HG03066 (cell line): ENCODE data around the gene SHANK1.
"Not testable (repeated sequence)": the region's sequence is repeated elsewhere in the genome, so short reads cannot be mapped to it uniquely, and the experiment has no call there.

ENCODE experiments used
- ATAC-seq: cut with Tn5 transposase; IDR thresholded peaks from one replicate; pipeline ENCODE4 v1.9.1; 2021; ENCODE audit warnings: low read depth; ENCODE audit not compliant: unreplicated experiment

The SHANK1 gene

DNA sequence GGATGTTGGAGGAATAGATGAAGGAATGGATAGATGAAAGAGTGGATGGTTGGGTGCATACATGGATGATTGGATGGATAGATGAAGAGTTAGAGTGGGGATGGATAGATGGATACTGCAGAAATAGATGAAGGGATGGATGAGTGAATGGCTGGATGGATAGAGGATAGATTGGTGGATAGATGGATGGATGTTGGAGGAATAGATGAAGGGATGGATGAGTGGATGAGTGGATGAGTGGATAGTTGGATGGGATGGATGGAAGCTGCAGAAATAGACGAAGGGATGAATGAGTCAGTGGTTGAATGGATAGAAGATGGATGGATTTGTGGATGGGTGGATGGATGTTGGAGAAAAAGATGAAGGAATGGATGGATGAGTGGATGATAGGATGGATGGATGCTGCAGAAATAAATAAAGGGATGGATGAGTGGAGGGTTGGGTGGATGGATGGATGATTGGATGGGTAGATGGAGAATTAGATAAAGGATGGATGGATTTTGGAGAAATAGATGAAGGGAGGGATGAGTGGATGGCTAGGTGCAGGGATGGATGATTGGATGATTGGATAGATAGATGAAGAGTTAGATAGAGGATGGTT, 75.2 kb downstream of the SHANK1 start:
- ATAC-seq: no peak

DNA sequence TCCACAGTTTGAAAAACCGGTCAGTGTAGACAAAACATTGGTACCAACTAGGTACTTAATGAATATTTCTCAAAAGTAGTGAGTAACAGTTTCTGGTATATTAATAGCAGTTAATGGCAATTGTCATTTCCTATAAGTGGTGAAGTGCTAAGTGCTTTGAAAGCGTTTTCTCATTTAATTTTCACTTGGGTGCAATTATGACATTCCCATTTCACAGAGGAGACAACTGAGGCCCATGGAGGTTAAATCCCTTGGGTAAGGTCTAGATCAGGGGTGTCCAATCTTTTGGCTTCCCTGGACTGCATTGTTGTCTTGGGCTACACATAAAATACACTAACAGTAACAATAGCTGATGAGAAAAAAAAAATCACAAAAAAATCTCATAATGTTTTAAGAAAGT, 79.2 kb downstream of the SHANK1 start:
- ATAC-seq: no peak

DNA sequence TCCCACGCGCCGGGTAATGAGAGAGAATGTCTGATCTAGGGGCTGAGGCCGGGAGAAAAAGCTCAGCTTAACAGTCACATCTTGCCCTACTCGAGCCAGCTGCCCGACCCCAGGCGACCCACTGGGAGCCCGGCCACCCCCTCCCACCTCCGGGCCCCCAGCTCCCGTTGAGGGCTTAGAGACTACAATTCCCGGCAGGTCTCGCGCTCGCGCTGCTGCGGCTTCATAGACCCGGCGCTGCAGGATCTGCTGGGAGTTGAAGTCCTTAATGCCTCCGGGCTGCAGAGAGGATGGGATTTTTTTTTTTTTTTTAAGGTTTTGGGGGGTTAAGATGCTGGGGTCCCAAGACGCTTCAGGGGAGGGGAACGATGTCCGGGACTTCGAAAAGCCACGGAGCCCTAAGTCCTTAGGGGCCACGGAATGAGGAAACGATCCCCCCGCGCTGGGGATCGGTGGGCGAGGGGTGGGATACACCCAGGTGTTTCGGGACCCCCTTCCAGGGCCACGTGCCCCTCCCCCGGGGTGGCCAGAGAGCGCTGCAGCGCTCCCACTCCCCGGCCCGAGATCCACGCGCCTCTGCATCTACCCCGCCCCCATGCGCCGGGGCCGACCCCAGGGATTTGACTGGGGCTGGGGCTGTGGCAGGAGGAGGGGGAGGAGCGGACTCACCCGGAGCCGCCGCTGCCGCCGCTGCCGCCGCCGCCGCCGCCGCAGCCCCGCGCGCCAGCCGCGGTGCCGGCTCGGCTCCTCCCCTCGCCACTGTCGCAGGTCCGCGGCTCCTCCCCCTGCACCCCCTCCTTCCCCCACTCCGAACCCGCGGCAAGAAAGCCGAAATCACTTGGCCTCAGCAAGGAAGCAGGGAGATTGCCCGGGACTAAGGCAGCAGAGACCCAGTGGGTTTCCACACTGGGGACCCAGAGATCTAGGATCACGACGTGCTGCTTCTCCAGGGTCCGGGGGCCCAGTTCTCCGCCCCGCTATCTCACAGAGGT, 80.2 kb downstream of the SHANK1 start, which contains the start of gene SYT3:
Gene SYT3, minus strand, starts transcription at position 761 of the 992 bp plus-strand sequence. CDS start 2,470 bp downstream, outside the sequence.
- ATAC-seq: no peak

DNA sequence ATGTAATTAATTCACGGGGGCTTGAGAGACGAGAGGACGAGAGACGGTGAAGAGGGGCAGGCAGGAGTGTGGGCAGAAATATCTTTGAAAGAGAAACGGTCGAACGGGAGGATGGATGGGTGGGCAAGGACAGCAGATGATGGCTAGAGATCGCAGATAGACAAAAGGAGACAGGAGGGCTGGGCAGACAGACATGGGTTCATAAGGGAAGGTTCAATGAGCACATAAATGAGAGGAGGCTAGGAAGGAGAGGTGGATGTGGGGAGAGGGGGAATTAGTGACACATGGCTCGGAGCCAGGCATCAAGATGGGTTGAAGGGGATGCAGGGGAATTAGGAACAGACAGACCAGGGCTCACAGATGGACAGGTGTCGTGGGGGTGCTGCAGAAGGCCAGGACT, 81.0 kb downstream of the SHANK1 start:
- ATAC-seq: no peak

DNA sequence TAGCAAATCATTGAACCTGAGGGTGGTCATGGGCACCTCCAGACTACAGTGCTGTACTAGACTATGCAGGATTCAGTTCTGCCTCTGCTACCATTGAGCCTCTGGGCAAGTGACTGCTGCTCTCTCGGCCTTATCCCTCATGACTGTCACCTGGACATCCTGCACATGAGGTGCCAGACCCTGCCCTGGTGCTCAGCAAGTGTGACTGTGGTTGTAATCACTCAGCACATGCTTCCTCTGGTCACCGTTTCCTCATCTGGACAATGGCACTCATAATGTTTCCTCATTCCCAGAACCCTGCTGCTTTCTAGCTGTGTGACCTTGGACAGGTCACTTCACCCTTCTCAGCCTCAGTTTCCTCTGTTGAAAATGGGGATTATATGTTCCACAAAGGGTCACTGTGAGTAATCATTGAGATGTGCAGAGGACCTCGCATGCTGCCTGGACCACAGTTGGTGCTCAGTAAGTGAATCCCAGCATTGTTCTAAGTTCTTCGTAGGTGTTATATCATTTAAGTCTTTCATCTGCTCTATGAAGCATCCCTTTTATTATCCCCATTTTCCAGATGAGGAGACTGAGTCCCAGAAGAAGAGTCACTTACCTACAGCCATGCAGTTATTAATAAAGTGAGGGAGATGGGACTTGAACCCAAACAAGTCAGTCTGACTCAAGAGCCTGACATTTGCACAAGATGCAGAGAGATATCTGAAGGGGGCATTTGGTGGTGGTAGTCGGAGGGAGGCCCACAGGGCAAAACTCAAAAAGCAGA, 83.1 kb downstream of the SHANK1 start:
- no peak for ATAC-seq

DNA sequence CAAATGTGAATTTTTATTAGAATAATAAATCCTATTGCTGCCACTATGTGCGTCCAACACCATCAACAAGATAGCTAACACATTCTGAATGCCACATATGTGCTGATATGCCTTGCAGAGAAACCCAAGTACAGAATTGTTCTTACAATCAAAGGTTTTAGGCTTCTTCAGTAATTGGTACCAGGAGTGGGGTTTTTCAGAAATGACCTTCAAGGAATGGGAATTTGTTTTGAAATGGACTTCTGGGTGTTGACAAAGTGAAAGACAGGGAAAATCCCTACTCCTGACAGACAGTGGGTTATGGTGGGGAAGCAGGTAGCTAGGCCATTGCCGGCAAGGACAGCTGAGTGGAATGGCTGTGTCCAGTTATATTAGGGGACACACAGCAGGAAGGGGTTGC, 85.6 kb downstream of the SHANK1 start:
- no peak for ATAC-seq

DNA sequence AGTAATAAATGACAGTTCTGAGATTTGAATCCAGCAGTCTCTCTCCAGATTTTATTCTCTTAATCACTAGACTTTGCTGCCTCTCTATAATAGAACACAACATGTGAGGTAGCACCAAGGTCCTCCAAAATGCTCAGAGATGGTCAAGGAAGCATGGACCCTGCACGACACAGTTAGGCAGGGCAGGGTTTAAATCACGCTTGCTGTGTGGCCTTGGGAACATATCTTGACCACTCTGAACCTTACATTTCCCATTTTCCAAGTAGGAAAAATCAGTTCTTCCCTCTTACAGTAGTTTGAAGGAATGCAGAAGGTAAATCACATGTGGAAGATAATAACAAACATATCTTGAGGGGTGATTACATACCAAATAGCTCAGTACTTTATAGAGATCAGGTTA, 86.2 kb downstream of the SHANK1 start:
- no peak for ATAC-seq

DNA sequence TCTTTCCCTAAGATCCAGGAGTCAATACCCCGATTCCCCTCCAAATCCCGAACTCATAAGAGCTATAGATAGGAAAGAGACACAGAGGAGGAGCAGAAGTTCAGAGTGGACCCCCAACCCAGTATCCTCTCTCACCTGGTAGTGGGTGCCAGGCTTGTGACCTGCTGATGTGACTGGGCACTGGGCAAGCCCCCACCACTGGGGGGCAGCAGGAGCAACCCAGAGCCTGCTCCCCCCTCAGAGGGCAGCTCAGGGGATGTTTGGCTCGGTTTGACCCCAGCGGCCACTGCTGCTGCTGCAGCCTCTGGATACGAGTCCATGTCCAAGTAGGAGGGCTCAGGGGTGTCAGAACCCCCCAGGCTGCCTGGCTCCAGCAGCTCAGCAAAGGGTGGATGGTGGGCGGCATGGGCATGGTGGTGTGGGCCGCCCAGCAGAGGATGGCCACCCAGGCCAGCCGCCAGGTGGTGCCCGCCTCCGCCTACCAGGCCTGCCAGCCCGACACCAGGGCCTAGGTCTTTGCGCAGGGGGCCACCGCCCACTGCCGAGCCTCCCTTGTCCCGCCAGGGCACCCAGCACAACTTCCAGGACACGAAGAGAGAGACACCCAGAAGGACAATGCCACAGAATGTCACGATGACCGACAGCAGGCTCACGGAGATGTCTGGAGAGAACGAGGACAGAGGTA, 87.3 kb downstream of the SHANK1 start:
- ATAC-seq: no peak

DNA sequence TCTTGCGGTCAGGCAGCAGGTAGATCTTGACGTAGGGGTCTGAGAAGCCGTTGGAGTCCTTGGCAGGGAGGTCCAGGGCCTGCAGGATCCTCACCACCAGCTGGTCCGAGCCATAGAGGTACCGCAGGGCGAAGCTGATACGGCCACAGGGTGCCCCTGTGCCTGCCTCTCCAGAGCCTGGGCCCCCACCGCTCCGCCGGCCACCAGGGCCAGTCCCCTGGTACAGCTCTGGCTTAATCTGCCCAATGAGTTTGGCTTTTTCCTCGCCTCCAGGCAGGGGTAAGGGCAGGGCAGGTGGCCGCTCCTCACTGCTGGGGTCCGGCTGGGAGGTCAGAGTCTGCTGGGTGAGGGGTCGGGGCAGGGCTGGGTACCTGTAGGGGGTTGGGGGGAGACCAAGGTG, 89.8 kb downstream of the SHANK1 start:
- no peak for ATAC-seq

DNA sequence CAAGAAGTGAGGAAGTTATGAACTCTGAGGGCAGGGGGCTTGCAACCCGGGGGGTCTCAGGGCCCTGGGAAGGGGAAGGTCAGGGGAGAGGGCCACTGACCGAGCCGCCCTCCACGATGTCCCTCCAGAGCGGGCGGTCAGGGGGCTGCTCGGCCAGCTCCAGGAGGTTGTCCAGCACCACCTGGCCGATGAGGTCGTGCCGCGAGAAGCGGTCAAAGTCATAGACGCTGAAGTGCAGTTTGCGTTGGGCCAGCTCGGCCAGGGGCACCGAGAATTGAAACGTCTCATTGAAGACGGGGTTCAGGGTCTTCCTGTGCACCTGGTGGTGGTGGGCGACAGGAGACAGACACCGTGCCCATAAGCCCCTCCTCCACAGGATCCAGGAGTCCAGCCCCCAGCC, 90.4 kb downstream of the SHANK1 start:
- ATAC-seq: no peak

DNA sequence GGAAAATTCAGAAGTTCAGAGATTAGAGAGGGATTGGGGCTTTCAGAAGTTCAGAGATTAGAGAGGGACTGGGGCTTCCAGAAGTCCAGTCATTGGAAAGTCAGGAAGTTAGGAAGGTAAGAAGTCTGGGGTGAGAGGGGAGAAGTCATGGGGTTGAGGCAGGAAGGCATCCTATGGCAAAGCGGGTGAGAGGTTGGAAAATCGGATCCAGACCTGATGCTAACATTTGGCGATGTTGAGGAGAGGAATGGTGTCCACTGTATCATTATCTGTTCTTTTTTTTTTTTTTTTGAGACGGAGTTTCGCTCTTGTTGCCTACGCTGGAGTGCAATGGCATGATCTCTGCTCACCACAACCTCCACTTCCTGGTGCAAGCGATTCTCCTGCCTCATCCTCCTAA, 91.1 kb downstream of the SHANK1 start:
- no peak for ATAC-seq

DNA sequence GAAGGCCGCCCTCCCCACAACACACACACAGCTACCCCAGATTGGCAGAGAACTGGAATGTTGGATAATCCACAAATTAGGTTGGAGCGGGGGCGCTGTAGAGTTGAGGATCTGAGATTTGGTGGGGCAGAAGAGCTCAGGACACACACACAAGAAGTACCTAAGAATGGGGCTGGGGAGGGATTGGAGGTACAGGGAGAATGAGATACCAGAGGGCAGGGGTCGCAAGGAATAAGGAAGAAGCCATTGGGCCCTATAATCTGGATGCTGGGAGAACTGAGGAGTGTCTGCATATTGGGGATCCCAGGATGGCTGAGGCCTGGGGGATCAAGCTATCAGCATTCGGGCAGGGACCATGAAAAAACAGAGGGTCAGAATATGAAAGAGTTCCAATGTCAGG, 91.5 kb downstream of the SHANK1 start:
- no peak for ATAC-seq

DNA sequence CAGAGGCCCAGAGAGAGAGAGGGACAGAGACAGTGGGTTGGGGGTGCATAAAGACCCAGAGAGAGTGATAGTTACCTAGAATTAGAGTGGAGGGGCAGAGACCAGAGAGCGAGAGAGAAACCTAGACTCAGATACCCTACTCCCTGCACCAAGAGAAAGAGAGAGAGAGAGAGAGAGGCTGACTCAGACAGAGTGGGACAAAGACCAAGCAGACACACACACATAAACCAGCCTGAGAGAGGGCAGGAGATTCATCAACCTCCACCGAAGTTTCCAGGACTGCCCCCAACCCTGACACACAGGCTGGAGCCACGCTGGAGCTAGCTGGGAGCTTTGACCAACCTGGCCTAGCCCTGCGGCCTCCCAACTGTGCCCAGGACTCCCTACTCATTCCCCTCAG, 92.8 kb downstream of the SHANK1 start:
- ATAC-seq: no peak

DNA sequence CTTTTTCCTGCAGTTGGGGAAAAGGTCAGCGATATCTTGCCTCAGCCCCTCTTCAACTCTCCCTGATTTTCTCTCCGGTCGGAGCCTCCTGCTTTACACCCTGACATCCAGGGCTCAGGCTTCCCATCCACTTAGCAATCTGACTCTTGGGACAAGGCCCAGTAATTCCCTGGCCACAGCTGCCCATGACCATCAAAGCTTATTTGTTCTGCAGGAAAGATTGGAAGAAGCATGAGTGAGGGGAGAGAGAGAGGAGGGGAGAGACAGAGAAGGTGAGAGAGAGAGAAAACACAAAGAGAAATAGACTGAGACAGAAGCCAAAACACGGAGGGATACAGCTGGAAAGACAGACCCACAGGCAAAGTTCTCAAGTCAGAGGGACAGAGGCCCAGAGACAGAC, 93.6 kb downstream of the SHANK1 start:
- ATAC-seq: no peak

DNA sequence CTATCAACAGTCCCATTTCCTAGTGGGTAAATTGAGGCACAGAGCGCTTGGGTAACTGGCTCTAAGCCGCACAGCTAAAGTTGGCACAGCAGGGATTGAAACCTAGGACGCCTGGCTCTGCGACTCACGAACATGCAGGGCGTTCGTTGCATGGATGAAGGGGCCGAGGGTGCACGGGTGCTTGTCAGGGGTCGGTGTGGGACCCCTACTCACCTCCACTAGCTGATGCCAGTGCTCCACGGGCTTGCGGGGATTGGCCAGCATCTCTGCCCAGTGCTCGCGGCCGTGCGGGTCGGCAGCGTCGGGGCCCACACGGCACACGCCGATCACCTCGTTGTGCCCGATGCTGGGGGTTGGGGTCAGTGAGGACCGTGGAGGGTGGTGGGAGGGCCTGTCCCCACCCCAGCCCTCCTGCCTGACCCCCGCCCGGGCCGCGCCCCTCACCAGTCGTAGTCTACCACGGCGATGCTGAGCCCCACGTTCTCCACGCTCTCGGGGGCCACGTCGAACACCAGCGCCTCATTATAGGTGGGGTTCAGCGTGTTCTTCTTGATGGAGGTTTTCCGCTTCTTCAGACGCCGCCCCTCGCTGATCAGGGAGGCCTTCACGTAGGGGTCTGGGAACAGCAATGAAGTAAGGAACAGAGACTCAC, 94.5 kb downstream of the SHANK1 start:
- ATAC-seq: no peak

DNA sequence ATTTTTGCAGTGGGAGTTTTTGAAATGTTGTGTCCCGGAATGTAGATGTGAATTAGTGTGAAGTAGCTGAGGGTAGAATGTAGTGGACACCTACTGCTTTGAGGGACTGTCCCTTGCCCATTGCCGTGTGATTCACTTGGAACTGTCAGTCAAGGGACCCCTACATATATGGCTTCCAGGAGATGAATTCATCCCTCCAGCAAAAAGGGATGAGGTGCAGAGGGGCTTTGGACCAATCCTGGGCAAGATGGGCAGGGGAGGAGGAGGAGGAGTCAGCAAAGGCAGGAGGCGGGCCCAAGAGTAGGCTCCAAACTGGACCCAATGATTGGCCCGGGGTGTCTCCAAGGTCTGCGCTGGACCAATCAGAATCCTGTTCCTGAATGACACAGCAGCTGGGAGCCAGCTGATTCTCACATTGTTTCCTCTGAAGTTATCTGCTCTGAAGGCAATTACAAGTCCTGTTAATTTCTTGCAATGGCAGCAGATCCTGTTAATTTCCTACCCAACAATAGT, 99.2 kb downstream of the SHANK1 start:
- not testable (repeated sequence) for ATAC-seq

DNA sequence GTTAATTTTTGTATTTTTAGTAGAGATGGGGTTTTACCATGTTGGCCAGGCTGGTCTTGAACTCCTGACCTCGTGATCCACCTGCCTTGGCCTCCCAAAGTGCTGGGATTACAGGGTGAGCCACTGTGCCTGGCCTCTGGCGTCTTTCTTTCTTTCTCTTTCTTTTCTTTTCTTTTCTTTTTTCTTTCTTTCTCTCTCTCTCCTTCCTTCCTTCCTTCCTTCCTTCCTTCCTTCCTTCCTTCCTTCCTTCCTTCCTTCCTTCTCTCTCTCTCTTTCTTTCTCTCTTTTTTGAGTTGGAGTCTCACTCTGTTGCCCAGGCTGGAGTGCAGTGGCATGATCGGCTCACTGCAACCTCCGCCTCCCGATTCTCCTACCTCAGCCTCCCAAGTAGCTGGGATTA, 100.4 kb downstream of the SHANK1 start:
- not testable (repeated sequence) for ATAC-seq

DNA sequence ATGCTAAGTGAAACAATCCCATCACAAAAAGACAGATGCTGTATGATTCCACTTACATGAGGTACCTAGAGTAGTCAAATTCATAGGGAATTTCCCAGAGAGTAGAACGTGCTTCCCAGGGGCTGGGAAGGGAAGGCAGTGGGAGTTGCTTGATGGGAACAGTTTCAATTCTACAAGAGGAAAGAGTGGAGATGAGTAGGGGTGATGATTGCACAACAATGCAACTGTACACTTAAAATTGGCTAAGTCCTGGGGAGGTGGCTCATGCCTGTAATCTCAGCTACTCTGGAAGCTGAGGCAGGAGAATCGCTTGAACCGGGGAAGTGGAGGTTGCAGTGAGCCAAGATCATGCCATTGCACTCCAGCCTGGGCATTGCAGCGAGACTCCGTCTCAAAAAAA, 101.2 kb downstream of the SHANK1 start:
- ATAC-seq: not testable (repeated sequence)

DNA sequence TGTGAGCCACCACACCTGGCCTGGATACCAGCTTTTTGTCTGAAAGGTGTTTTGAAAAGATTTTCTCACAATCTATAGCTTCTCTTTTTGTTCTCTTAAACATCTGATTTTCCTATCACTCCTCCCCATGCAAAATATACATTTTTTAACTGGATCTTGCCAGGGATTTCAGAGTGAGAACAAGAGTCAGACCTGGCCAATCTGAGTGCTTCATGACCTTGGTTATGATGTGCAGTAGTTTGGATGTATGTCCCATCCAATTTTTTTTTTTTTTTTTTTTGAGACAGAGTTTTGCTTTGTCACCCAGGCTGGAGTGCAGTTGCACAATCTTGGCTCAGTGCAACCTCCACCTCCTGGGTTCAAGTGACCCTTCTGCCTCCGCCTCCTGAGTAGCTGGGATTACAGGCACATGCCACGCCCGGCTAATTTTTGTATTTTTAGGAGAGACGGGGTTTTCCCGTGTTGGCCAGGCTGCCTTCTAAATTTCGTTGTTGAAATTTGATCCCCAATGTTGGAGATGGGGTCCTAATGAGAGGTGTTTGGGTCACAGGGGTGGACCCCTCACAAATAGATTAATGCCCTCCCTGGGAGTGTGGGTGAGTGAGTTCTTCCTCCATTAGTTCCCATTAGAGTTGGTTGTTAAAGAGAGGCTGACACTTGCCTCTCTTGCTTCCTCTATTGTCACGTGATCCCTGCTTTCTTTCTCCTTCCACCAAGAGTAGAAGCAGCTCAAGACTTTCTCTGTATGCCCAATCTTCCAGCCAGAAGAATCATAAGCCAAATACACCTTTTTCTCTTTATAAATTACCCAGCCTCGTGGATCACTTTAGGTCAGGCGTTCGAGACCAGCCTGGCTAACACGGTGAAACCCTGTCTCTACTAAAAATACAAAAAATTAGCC, 106.8 kb downstream of the SHANK1 start:
- ATAC-seq: not testable (repeated sequence)
